Measurements from ENCODE around the gene TMEM184B. TPM values are rescaled to one million over a fixed set of nuclear protein-coding genes. Genes with fewer than 3 reads are reported as not detected.

TMEM184B gene
- total RNA-seq, 1 experiment from 2014 or later, result 54.2 TPM

DNA sequence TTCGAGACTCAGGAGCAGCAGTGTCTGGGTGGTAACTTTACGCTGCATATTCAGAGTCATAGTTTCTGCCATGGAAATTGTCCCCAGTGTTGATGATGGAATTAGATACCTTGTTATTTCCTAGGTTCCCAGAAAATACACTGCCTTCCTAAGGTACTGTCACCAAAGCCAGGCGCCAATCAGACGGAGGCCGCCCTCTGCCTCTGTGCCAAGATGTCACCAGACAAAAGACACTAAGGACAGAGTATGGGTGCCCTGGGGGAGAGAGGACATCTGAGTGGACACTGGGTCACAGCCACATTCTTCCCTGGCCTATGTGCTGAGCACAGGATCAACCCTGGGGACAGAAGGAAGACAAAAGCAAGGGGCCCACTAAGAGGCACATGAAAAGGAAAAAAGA lies 102.3 kb downstream of the TMEM184B start:
- peaks cover 11% of the 10 kb centered on the region for H3K4me1 ChIP-seq (ENCODE audit: control insufficient read depth, insufficient read depth, low read length)
- H3K27ac ChIP-seq (ENCODE audit: low read length), result no peak overlapping the region
- POLR2A ChIA-PET, result interaction anchor here (0.6 kb wide), 1 partner anchor 1974 kb away, joined by 5 read pairs; no protein-coding TSS in a partner anchor
- in situ Hi-C loops (cut with HindIII; ENCODE audit: low pct_unique_long_range_greater_than_20kb, low sequenced_read_pairs), result no loop called here
- intact Hi-C loops (cut with micrococcal nuclease; ENCODE audit: unreplicated experiment), result no loop called here
- DNase-seq (ENCODE audit: low read depth, low spot score) (no peak), ATAC-seq (no peak)
- BruUV-seq (replicated peaks), result no TSS peak
- H3K9me3 ChIP-seq (ENCODE audit: control insufficient read depth, insufficient read depth, low read depth, low read length), result no peaks in the 10 kb centered on the region
- TF ChIP-seq SIN3A (IDR thresholded peaks at IDR 0.05; ENCODE audit: borderline replicate concordance, insufficient read depth, low read depth, low read length) (no peak), TCF7L2 (IDR thresholded peaks at IDR 0.05; ENCODE audit: low read depth, low read length) (no peak), POLR2AphosphoS5 (IDR thresholded peaks at IDR 0.05; ENCODE audit: low read depth, low read length) (no peak)
- TF ChIP-seq, protein P1, sequence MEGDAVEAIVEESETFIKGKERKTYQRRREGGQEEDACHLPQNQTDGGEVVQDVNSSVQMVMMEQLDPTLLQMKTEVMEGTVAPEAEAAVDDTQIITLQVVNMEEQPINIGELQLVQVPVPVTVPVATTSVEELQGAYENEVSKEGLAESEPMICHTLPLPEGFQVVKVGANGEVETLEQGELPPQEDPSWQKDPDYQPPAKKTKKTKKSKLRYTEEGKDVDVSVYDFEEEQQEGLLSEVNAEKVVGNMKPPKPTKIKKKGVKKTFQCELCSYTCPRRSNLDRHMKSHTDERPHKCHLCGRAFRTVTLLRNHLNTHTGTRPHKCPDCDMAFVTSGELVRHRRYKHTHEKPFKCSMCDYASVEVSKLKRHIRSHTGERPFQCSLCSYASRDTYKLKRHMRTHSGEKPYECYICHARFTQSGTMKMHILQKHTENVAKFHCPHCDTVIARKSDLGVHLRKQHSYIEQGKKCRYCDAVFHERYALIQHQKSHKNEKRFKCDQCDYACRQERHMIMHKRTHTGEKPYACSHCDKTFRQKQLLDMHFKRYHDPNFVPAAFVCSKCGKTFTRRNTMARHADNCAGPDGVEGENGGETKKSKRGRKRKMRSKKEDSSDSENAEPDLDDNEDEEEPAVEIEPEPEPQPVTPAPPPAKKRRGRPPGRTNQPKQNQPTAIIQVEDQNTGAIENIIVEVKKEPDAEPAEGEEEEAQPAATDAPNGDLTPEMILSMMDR (IDR thresholded peaks at IDR 0.05), result no peak
- TF ChIP-seq, protein P2, sequence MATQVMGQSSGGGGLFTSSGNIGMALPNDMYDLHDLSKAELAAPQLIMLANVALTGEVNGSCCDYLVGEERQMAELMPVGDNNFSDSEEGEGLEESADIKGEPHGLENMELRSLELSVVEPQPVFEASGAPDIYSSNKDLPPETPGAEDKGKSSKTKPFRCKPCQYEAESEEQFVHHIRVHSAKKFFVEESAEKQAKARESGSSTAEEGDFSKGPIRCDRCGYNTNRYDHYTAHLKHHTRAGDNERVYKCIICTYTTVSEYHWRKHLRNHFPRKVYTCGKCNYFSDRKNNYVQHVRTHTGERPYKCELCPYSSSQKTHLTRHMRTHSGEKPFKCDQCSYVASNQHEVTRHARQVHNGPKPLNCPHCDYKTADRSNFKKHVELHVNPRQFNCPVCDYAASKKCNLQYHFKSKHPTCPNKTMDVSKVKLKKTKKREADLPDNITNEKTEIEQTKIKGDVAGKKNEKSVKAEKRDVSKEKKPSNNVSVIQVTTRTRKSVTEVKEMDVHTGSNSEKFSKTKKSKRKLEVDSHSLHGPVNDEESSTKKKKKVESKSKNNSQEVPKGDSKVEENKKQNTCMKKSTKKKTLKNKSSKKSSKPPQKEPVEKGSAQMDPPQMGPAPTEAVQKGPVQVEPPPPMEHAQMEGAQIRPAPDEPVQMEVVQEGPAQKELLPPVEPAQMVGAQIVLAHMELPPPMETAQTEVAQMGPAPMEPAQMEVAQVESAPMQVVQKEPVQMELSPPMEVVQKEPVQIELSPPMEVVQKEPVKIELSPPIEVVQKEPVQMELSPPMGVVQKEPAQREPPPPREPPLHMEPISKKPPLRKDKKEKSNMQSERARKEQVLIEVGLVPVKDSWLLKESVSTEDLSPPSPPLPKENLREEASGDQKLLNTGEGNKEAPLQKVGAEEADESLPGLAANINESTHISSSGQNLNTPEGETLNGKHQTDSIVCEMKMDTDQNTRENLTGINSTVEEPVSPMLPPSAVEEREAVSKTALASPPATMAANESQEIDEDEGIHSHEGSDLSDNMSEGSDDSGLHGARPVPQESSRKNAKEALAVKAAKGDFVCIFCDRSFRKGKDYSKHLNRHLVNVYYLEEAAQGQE (IDR thresholded peaks at IDR 0.05; ENCODE audit: insufficient read depth in 1 of 2, low read depth in 2 of 2, low read length in 1 of 2), result no peak
- no peaks in the 10 kb centered on the region for H3K36me3 ChIP-seq (ENCODE audit: control insufficient read depth, insufficient read depth, low read length)
- no peaks in the 10 kb centered on the region for H3K27me3 ChIP-seq (ENCODE audit: control insufficient read depth, insufficient read depth, low read length)
- CTCF ChIA-PET, result interaction anchor here (0.6 kb wide), 1 partner anchor 97 kb away, joined by 3 read pairs; no protein-coding TSS in a partner anchor
- H3K4me3 ChIP-seq (ENCODE audit: low read depth in 2 of 2, low read length in 2 of 2), result no peak overlapping the region

Other genes with a start within 250 kb of the TMEM184B start
- gene PICK1, start 215.6 kb downstream of the TMEM184B start, total RNA-seq (2021; ENCODE audit: unreplicated experiment), result 21.3 TPM
- gene SLC16A8, start 188.8 kb downstream of the TMEM184B start, total RNA-seq (2021; ENCODE audit: unreplicated experiment), result not detected
- gene BAIAP2L2, start 162.3 kb downstream of the TMEM184B start, total RNA-seq (2021; ENCODE audit: unreplicated experiment), result 0.18 TPM
- 16.2 TPM for gene PLA2G6, start 91.2 kb downstream of the TMEM184B start, total RNA-seq (2021; ENCODE audit: unreplicated experiment)
- 6.4 TPM for gene MAFF, start 71.0 kb downstream of the TMEM184B start, total RNA-seq (2021; ENCODE audit: unreplicated experiment)
- gene CSNK1E, start 44.4 kb upstream of the TMEM184B start, total RNA-seq (2021; ENCODE audit: unreplicated experiment), result 115 TPM
- 0.18 TPM for gene KCNJ4, start 182.2 kb upstream of the TMEM184B start, total RNA-seq (2021; ENCODE audit: unreplicated experiment)
- gene KDELR3, start 195.1 kb upstream of the TMEM184B start, total RNA-seq (2021; ENCODE audit: unreplicated experiment), result 11.6 TPM
- gene DDX17, start 233.3 kb upstream of the TMEM184B start, total RNA-seq (2021; ENCODE audit: unreplicated experiment), result 277 TPM

Data from Panc1 (cell line).